Esophagus mucosa (tissue), 1 donor: ENCODE data around the gene RNF43. TPM values are rescaled to one million over a fixed set of nuclear protein-coding genes. Genes with fewer than 3 reads are reported as not detected.

ENCODE experiments used
- ATAC-seq: fragments of 200-7000 bp; cut with Tn5 transposase; one replicate; pipeline ENCODE4 v1.9.1; 2020
- total RNA-seq: library from RNA; stranded (reverse); gene quantifications from one replicate; pipeline ENCODE4 v1.2.4, GENCODE V29; 2023
- donor health status: DM: yes; HTN: yes; CAD: no.

The RNF43 gene
- total RNA-seq, 1 donor from 2014 or later: 7.4 TPM

GRCh38 chr17:58381124-58382035, 36.0 kb downstream of the RNF43 start:
- no peak for ATAC-seq

- no peak for ATAC-seq
These were observed 36.9 kb downstream of the RNF43 start for GRCh38 chr17:58380207-58381123.

- no peak for ATAC-seq
These were observed 37.9 kb downstream of the RNF43 start for GRCh38 chr17:58379511-58379824.

- ATAC-seq: no peak
These were observed 38.4 kb downstream of the RNF43 start for GRCh38 chr17:58378733-58379510.

DNA sequence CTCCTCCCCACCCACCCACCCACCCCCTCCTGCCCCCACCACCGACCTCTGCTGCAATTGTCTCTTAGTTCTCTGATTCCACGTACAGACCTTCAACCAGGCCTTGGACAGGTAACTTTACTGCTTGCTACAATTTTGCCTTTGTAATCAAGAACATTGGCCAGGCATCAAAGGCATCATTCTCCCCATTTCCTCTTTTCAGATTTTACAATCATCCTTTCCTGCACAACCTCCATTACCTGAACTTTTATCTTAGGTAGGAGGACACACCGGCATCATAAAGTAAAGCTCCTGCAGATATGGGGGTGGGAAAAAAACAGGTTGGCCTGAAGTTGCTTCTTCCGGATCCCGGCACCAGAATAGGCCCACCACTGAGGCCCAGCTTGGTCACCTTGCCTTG, 39.7 kb downstream of the RNF43 start:
- ATAC-seq: no peak

- ATAC-seq: peak; percentile 95
These were observed 40.2 kb downstream of the RNF43 start for GRCh38 chr17:58377093-58377601.

- no peak for ATAC-seq
These were observed 40.8 kb downstream of the RNF43 start for GRCh38 chr17:58376472-58377000.

DNA sequence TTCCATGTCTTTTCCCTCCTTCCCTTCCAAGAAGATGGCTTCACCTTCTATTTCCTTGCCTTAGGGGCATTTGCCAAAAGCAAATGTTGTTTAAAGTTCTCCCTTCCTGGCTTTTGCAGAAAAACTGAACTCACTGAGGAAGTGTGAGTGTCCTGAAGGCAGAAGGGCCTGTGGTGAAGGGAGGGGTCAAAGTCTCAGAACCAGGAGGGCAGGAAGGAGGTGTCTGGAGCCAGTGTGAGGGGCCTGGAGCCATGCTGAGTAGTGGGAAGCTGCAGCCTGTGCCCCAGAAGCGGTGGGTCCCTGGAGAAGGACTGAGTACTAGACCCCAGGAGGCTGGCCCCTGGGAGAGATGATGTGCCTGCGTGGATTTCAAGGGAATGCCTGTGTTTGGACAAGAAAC, 41.5 kb downstream of the RNF43 start:
- no peak for ATAC-seq

DNA sequence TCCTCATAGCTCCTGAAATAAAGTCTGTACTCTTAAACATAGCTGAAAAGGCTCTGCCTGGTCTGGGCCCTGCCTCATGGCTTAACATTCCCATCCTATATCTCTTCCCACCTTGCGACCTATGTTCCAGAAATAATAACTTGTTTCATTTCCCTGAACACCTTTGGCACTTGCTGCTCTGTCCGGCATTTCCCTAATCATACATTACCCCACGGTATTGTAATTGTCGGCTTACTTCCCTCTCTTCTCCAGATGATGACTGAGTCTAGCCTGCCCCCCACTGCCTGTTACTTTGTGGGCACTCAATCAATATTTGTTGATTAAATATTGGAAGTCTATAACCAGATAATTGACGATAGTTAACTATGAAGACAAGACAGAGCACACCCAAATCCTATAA, 42.1 kb downstream of the RNF43 start:
- no peak for ATAC-seq

- ATAC-seq: no peak
These were observed 43.4 kb downstream of the RNF43 start for GRCh38 chr17:58373923-58374322.

DNA sequence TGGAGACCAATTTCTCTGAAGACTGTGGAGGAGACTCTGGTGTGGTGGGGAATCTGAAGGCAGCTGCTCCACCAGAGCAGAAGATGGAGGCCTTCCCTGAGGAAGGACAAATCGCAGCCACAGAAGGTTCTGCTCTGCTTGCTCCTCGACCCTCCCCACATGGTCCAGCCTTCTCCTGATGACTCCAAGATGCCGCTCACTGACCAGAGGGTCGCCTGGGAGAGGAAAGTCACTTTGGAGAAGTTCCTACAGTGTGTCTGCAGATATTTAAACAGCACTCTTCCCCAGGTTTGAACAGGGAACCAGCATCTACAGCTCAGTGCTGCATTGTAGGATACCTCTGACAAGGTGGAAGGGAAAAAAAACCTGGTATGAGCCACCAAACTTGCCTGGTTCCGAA, 44.3 kb downstream of the RNF43 start:
- ATAC-seq: no peak

GRCh38 chr17:58371300-58371950, 45.9 kb downstream of the RNF43 start:
- no peak for ATAC-seq

GRCh38 chr17:58370716-58371115, 46.6 kb downstream of the RNF43 start:
- no peak for ATAC-seq

DNA sequence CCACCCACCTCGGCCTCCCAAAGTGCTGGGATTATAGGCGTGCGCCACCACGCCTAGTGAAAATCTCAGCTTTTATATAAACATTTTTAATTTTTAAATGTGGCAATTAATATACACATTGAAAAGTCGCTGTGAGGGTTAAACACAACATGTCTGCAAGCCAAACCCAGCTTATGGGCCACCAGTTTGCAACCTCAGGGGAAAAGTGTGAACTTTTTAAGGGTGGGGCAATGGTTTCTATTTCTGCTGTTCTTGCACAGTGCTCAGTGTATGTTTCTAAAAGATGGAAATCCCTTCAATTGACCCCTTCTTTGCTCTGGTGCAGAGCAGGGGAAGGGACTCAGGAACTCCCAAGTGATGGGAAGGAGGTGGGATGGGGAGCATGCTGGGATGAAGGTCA, 47.0 kb downstream of the RNF43 start:
- no peak for ATAC-seq

DNA sequence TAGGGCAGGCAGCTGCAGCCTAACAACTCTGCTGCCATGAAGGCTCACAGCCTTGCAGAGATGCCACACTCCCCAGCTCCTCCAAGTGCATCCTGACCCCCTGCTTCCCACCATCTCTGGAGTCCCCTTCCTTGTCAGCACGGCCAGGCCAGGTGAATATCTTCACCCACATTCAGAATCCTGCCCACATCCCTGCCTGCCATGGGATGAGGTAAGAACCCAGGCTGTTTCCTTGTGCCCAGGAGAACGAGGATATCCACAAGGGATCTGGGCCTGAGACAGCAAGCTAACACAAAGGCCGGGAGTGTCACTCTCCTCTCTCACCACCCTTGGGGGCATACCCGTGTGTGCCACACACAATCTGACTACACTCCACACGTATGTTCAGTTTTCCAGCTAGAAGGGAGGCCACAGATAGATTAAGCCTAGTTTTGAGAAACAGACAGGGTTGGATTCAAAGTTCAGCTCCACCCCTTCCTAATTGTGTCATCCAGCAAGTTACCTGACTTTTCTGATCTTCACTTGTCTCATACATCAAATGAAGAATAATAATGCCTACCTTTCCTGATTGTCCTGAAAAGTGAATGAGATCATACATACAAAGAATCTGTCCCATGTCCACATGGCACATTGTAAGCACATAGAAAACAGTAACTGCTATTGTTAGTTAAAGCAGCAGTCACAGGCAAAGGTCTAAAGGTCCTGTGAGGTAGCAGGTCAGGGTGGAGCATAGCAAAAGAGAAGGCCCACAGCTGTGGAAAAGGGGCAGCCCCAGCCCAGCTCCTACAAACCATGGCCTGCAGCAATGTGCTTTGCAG, 47.9 kb downstream of the RNF43 start:
- ATAC-seq: peak; percentile 80

- no peak for ATAC-seq
These were observed 48.5 kb downstream of the RNF43 start for GRCh38 chr17:58368860-58369213.

Other genes starting within 250 kb of the RNF43 start
- not detected for gene EPX, start 224.8 kb downstream of the RNF43 start, total RNA-seq
- 13.6 TPM for gene MKS1, start 198.3 kb downstream of the RNF43 start, total RNA-seq
- gene LPO, start 178.9 kb downstream of the RNF43 start, total RNA-seq: 0.44 TPM
- gene MPO, start 136.6 kb downstream of the RNF43 start, total RNA-seq: not detected
- gene TSPOAP1, start 88.7 kb downstream of the RNF43 start, total RNA-seq: 2.6 TPM
- gene SUPT4H1, start 65.3 kb downstream of the RNF43 start, total RNA-seq: 58.3 TPM
- gene HSF5, start 70.9 kb upstream of the RNF43 start, total RNA-seq: not detected
- 32.3 TPM for gene MTMR4, start 97.1 kb upstream of the RNF43 start, total RNA-seq